Gastroesophageal sphincter (tissue), 4 donors: ENCODE data around the gene ZNF565. TPM values are rescaled to one million over a fixed set of nuclear protein-coding genes. Genes with fewer than 3 reads are reported as not detected.
A peak's percentile ranks its signal among the peaks of the same experiment; 100 is the strongest.

Experiments
- ATAC-seq: fragments of 150-250 bp; one replicate; pipeline ENCODE4 v1.9.1; 2016; ENCODE audit warnings: mild to moderate bottlenecking, moderate library complexity
- H3K27ac ChIP-seq, 4 donors: fragments of 200-600 bp; sonication (generic) in 3 of 4; 1 replicate in 3 of 4; 2 replicates in 1 of 4; pipeline ENCODE4 v1.5.1; 2016 to 2019
- H3K27me3 ChIP-seq: fragments of 200-600 bp; sonication (generic); one replicate; pipeline ENCODE4 v1.5.1; 2019
- H3K36me3 ChIP-seq, 2 donors: fragments of 200-600 bp; sonication (generic); one replicate each; pipeline ENCODE4 v1.5.1; 2019; ENCODE audit warnings: control low read depth in 1 of 2
- H3K4me1 ChIP-seq, 3 donors: fragments of 200-600 bp; sonication (generic); 1 replicate in 2 of 3; 2 replicates in 1 of 3; pipeline ENCODE4 v1.5.1; 2016 to 2019; ENCODE audit warnings: control low read depth in 2 of 3
- H3K4me3 ChIP-seq, 2 donors: fragments of 200-600 bp; sonication (generic); one replicate each; pipeline ENCODE4 v1.5.1; 2019; ENCODE audit warnings: mild to moderate bottlenecking in 1 of 2, moderate library complexity in 1 of 2
- H3K9me3 ChIP-seq, 3 donors: fragments of 200-600 bp; sonication (generic); one replicate each; pipeline ENCODE4 v1.5.1; 2017 to 2019; ENCODE audit warnings: control low read depth in 2 of 3
- CTCF ChIP-seq, 4 experiments: fragments of 200-600 bp in 2 of 4; fragments of 450-650 bp in 2 of 4; sonication (generic) in 1 of 4; IDR thresholded peaks; one replicate each; pipeline ENCODE4 v1.5.1; 2017 to 2019; ENCODE audit warnings: antibody characterized with exemption in 4 of 4, mild to moderate bottlenecking in 2 of 4, moderate library complexity in 2 of 4
- EP300 ChIP-seq: sonication (generic); formaldehyde crosslinking; IDR thresholded peaks from one replicate; pipeline ENCODE4 v1.6.1; 2017; ENCODE audit warnings: antibody characterized with exemption, mild to moderate bottlenecking
- POLR2A ChIP-seq, 2 donors: fragments of 450-650 bp; IDR thresholded peaks; one replicate each; pipeline ENCODE4 v1.6.1; 2017; ENCODE audit warnings: antibody characterized with exemption in 2 of 2, mild to moderate bottlenecking in 2 of 2, moderate library complexity in 1 of 2
- POLR2AphosphoS5 ChIP-seq: sonication (generic); formaldehyde crosslinking; IDR thresholded peaks from one replicate; pipeline ENCODE4 v1.6.1; 2017; ENCODE audit warnings: antibody characterized with exemption
- WGBS, 2 donors: methylation state at CpG; one replicate each; pipeline ENCODE4 v1.1.5; 2018; ENCODE audit warnings: low coverage in 1 of 2; 5-methylcytosine and 5-hydroxymethylcytosine counted together
- total RNA-seq, 4 donors: library from RNA; depleted of rRNA; stranded (reverse); fragments of >200 nt; gene quantifications; one replicate each; pipeline ENCODE4 v1.1.0, GENCODE V29; 2016

The ZNF565 gene
- 1 to 10 TPM; 4.4 to 6.3 (median 5.8) TPM for total RNA-seq

DNA sequence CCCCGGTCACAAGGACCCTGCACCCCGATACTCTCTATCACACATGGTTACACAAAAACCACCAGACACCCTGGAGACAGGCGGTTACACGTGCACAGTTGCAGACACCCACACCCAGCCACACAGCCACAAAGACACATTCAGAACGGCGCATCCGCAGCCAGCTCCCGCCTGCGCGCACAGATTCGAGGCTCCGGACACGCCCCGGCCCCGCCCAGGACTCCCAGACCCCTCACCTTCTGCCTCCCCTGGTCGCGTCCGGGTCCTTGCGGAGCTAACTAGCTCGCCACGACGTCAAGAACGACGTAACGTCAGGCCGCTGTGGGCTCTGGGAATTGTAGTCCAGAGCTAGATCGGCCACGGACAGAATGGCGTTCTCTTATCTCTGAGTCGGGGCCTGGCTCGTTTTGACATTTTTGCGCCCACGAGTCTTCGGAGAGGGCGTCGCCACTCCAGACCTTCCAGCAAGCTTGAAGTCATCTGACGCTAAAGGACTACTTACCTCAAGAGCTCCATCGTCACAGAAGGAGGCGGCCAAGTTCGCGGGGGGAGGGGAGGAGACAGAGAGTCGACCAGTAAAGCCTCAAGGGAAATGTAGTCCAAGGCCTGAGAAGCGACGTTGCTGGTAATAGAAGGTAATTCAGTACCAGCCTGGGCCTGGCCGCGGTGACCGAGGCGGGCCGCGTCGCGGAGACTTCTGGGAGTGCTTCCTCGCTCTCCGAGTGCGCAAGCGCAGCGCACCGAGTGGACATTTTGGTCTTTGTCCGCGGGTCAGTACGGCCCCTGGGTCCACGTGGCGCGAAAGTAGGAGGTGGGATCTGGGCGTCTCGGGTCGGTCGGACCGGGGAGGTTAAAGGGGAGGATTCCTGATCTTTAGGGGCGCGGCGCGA, at the start of gene ZNF565, which contains the start of gene ZNF146:
Gene ZNF565 (minus strand): TSS at position 280 of the 890 bp plus-strand sequence. CDS start 12,680 bp downstream, outside the sequence.
Gene ZNF146 (plus strand): TSS at position 721 of the 890 bp plus-strand sequence. CDS start 21,335 bp downstream, outside the sequence.
- Histone ChIP-seq H3K36me3 (peaks cover 0 to 10% of the 10 kb centered on the region in 2 donors), H3K9me3 (no peaks in the 10 kb centered on the region), H3K27ac (peak within 1 kb of the TSS; percentile 80 to 96 (median 92)), H3K4me3 (peak within 1 kb of the TSS; percentile 69 to 89), H3K4me1 (peaks cover 0 to 55% (median 14%) of the 10 kb centered on the region in 3 donors), H3K27me3 (no peaks in the 10 kb centered on the region)
- WGBS, 2 donors = 0% methylated on average over 4 of the region's 73 CpGs; no CpG with 5 or more reads in 1 of the 2 donors
- TF ChIP-seq POLR2A (IDR thresholded peaks at IDR 0.05) (peak; percentile 61 to 66), POLR2AphosphoS5 (peak; percentile 72), EP300 (no peak), CTCF (IDR thresholded peaks at IDR 0.05) (peak in 3 of 4 experiments; percentile 14 to 59 (median 34))
- peak; percentile 98 for ATAC-seq

GRCh38 chr19:36259211-36259610, 44.7 kb upstream of the ZNF565 start:
- ATAC-seq = no peak
- peaks cover 0 to 16% of the 10 kb centered on the region in 2 donors for H3K36me3 ChIP-seq
- H3K9me3 ChIP-seq = no peaks in the 10 kb centered on the region
- WGBS, 2 donors = 93% methylated on average over 11 of the region's 20 CpGs; no CpG with 5 or more reads in 1 of the 2 donors
- H3K27me3 ChIP-seq = no peaks in the 10 kb centered on the region
- no peak overlapping the region for H3K4me3 ChIP-seq
- TF ChIP-seq EP300 = no peak
- no peak for TF ChIP-seq POLR2AphosphoS5
- no peak for TF ChIP-seq CTCF (IDR thresholded peaks at IDR 0.05)
- no peak for TF ChIP-seq POLR2A (IDR thresholded peaks at IDR 0.05)
- H3K4me1 ChIP-seq = peaks cover 0 to 9% (median 0%) of the 10 kb centered on the region in 3 donors
- H3K27ac ChIP-seq = no peak overlapping the region

DNA sequence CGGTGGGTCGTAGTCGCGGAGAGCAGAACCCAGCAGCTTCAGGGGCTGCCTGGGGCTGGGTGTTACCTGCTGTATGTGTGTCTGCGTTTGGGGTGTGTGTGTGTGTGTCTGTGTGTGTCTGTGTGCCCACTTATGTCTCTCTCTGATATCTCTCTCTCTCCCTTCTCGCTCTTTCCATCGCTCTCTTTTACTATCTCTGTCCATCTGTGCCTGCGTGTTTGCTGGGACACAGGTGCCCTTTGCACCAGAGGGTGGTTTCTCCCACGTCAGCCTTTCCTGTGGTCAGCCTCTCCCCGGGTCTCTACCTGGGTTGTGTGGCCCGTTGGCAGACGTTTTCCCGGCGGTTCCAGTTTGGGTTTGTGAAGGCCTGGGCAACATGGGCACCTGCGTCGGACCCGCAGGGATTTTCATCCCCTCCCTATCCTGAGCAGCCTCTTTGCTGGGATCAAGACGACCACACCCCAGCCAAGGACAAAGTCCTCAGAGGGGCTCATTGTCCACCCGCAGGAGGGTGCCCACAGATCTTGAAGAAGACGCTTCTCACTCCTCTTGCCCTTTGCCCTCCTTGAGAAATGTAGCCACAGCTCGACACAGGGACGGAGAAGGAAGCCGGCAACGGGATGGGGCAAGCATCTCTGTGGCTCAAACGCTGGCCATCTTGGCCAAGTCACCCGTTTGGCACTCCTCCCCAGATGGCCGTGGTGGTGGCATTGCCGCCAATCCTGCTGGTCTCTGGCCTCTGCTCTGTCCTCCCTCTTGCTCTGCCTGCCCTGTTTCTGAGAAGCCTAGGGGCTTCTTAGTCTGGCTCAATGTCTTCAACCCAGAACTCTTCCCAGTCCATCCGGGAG, 43.8 kb upstream of the ZNF565 start:
- H3K9me3 ChIP-seq = no peaks in the 10 kb centered on the region
- 81% methylated on average over 10 of the region's 29 CpGs; no CpG with 5 or more reads in 1 of the 2 donors for WGBS, 2 donors
- TF ChIP-seq POLR2AphosphoS5 (no peak), POLR2A (IDR thresholded peaks at IDR 0.05) (no peak), EP300 (no peak), CTCF (IDR thresholded peaks at IDR 0.05) (no peak)
- H3K27ac ChIP-seq = peak overlapping the region in 1 of 4 donors; percentile 69
- H3K4me3 ChIP-seq = peak overlapping the region in 1 of 2 donors; percentile 60
- peaks cover 0 to 9% (median 0%) of the 10 kb centered on the region in 3 donors for H3K4me1 ChIP-seq
- ATAC-seq = no peak
- peaks cover 0 to 16% of the 10 kb centered on the region in 2 donors for H3K36me3 ChIP-seq
- no peaks in the 10 kb centered on the region for H3K27me3 ChIP-seq

DNA sequence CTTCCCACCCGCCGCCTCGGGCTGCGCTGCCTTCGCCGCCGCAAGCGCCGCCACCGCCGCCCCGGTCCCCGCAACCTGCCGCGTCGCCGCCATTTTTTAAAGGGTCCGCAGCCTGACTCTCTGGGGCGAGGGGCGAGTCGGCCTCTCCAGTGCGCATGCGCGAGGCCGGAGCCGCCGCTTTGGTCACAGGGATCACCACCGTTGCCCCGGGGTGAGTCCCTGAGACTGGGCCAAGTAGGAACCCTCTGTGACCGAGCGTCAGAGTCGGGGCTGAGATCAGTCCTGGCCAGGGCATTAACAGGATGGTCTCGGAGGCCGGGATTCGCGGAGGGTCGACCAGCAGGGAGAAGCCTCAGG, 43.0 kb upstream of the ZNF565 start:
- H3K27ac ChIP-seq = peak overlapping the region in 1 of 4 donors; percentile 69
- ATAC-seq = peak; percentile 34
- WGBS, 2 donors = no CpG with 5 or more reads among the region's 37 CpGs
- H3K9me3 ChIP-seq = no peaks in the 10 kb centered on the region
- no peaks in the 10 kb centered on the region for H3K27me3 ChIP-seq
- peak overlapping the region; percentile 40 to 60 for H3K4me3 ChIP-seq
- H3K36me3 ChIP-seq = peaks cover 0 to 16% of the 10 kb centered on the region in 2 donors
- no peak for TF ChIP-seq POLR2AphosphoS5
- TF ChIP-seq POLR2A (IDR thresholded peaks at IDR 0.05) = no peak
- TF ChIP-seq CTCF (IDR thresholded peaks at IDR 0.05) = no peak
- TF ChIP-seq EP300 = no peak
- peaks cover 0 to 9% (median 0%) of the 10 kb centered on the region in 3 donors for H3K4me1 ChIP-seq
